Psoas muscle (tissue), 8 donors: ENCODE measurements around the gene POFUT2. TPM values are rescaled to one million over a fixed set of nuclear protein-coding genes. Genes with fewer than 3 reads are reported as not detected.

Source experiments
- ATAC-seq, 4 donors: fragments of 200-7000 bp; cut with Tn5 transposase; one replicate each; pipeline ENCODE4 v1.9.1; 2020; ENCODE audit warnings: moderate library complexity in 3 of 4, mild to moderate bottlenecking in 2 of 4
- DNase-seq, 2 donors: peaks; one replicate each; pipeline ENCODE4 v3.0.0-alpha.2; 2020
- H3K27ac ChIP-seq: fragments of 200-600 bp; one replicate; pipeline ENCODE4 v1.8.0; 2022
- H3K27me3 ChIP-seq, 3 donors: fragments of 200-600 bp in 1 of 3; one replicate each; pipeline versions ENCODE4 v1.6.1 to v1.8.0; 2013 to 2022; ENCODE audit warnings: low read length in 2 of 3, mild to moderate bottlenecking in 2 of 3, moderate library complexity in 1 of 3; ENCODE audit not compliant: insufficient read depth in 3 of 3
- H3K36me3 ChIP-seq, 2 donors: fragments of 200-600 bp in 1 of 2; one replicate each; pipeline versions ENCODE4 v1.6.1 to v1.8.0; 2013 to 2022; ENCODE audit warnings: low read depth in 1 of 2, mild to moderate bottlenecking in 1 of 2, moderate library complexity in 1 of 2; ENCODE audit not compliant: insufficient read depth in 1 of 2
- H3K4me1 ChIP-seq: fragments of 200-600 bp; one replicate; pipeline ENCODE4 v1.8.0; 2022
- H3K4me3 ChIP-seq: fragments of 200-600 bp; one replicate; pipeline ENCODE4 v1.8.0; 2022; ENCODE audit warnings: mild to moderate bottlenecking
- H3K9me3 ChIP-seq: fragments of 200-600 bp; one replicate; pipeline ENCODE4 v1.8.0; 2022
- CTCF ChIP-seq: fragments of 200-600 bp; IDR thresholded peaks from one replicate; pipeline ENCODE4 v1.8.0; 2022; ENCODE audit warnings: antibody characterized with exemption
- WGBS, 3 donors: extraction: QIAGEN DNeasy Blood & Tissue Kit; methylation state at CpG; one replicate each; pipeline versions ENCODE4 v1.1.6 to v1.1.7; 2013; 5-methylcytosine and 5-hydroxymethylcytosine counted together
- intact Hi-C, 2 donors: fragments of 100-400 bp; cut with DNase I; formaldehyde crosslinking; loops; one replicate each; pipeline versions ENCODE4 v1.11.0 to v1.14.2; 2022
- polyA plus RNA-seq, 3 donors: library from polyadenylated mRNA; stranded (reverse); fragments of 200-250 nt; gene quantifications; one replicate each; pipeline ENCODE4 v1.2.3, GENCODE V29; 2013
- total RNA-seq, 4 donors: library from RNA; stranded (reverse); fragmentation: NEBNext Ultra II Directional in 2 of 4; extraction: Animal tissue kit (Norgen Biotek cat#: 25700) in 2 of 4; gene quantifications; one replicate each; pipeline versions ENCODE4 v1.2.1 to v1.2.4, GENCODE V29; 2021 to 2023
- donor health status: healthy with polysubstance abuse.
- donor health status: DM: no; HTN: no; CAD: no; lungs with moderate emphysema.
- donor health status: Bipolar disorder and iron deficiency.
- donor health status: healthy.
- donor health status: DM: yes; HTN: yes; CAD: no.
- donor health status: DM: no; HTN: no; CAD: no.
- donor health status: DM: no; HTN: no; CAD: no.
- donor health status: DM: yes; HTN: yes; CAD: no.

Gene POFUT2
- total and polyA plus RNA-seq, 7 donors = 5.6 to 13.9 (median 10.8) TPM

DNA sequence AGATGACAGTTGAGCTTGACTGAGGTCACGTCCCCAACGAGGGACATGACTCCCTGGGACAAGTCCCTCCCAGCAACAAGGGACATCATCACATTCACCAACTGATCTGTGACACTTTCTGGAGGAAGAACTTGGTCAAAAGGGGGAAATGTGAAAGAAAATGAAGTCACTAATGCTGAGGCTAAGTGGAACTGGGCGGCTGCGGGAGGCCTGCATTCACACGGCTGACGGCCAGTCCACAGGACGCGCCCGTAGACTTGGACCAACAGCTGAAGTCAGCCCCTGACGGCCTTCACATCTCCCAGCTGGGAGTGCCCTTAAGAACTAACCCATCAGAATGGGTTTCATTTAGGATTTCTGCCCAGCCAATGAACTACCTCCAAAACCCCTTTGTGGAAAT is 26.6 kb downstream of the POFUT2 start:
- Histone ChIP-seq H3K27me3 (peaks cover 0 to 8% (median 7%) of the 10 kb centered on the region in 3 donors), H3K36me3 (peaks cover 0 to 41% of the 10 kb centered on the region in 2 donors), H3K4me3 (no peak overlapping the region), H3K4me1 (no peaks in the 10 kb centered on the region), H3K9me3 (no peaks in the 10 kb centered on the region), H3K27ac (no peak overlapping the region)
- intact Hi-C loops = no loop called here
- DNase-seq (no peak), ATAC-seq (no peak)
- TF ChIP-seq CTCF = no peak
- 81 to 85% (median 82%) methylated on average over 10 of the region's 10 CpGs for whole genome bisulfite sequencing, 3 donors

- 56 to 77% (median 67%) methylated on average over 5 of the region's 5 CpGs for WGBS, 3 donors
- TF ChIP-seq CTCF = no peak
- ATAC-seq (no peak), DNase-seq (no peak)
- H3K27me3 ChIP-seq = peaks cover 0 to 14% (median 9%) of the 10 kb centered on the region in 3 donors
- no peaks in the 10 kb centered on the region for H3K4me1 ChIP-seq
- H3K9me3 ChIP-seq = no peaks in the 10 kb centered on the region
- no peak overlapping the region for H3K4me3 ChIP-seq
- H3K36me3 ChIP-seq = peaks cover 0 to 33% of the 10 kb centered on the region in 2 donors
- no peak overlapping the region for H3K27ac ChIP-seq
- intact Hi-C loops = no loop called here
Measured at GRCh38 chr21:45260191-45260825, 27.4 kb downstream of the POFUT2 start.

DNA sequence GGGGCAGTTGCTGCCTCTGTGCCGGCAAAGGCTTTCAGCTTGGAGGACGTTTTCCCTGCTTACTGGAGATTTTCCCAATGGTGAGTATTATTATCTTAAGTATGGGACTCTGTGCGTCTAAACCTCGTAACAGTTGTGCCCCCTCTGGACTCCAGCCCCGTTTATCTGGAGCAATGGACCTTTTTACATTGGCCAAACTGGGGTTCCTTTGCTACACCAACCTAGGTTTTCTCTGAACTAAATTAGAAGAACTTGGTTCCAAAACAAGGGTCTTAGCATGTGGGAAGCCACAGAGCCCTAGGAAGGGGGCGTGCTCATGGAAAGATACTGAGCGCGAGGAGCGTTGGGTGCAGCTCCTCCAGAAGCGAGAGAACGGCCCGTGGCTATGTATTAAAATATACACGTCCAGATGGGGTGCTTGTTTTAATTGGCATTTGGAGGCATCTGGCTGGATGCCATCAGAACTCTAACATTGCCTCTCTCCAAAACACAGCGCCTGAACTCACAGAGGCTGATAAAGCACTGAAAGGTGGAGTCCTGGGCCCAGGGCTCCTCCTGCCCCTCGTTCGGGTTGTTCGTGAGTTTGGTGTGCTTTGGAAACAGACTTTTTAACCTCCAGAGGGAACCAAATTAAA is 28.4 kb downstream of the POFUT2 start:
- WGBS, 3 donors = 76 to 81% (median 78%) methylated on average over 17 of the region's 17 CpGs
- Histone ChIP-seq H3K36me3 (peaks cover 0 to 23% of the 10 kb centered on the region in 2 donors), H3K4me1 (no peaks in the 10 kb centered on the region), H3K27ac (no peak overlapping the region), H3K27me3 (peaks cover 0 to 22% (median 12%) of the 10 kb centered on the region in 3 donors), H3K4me3 (no peak overlapping the region), H3K9me3 (no peaks in the 10 kb centered on the region)
- intact Hi-C loops = no loop called here
- TF ChIP-seq CTCF = no peak
- DNase-seq (no peak), ATAC-seq (no peak)

- Histone ChIP-seq H3K27ac (no peak overlapping the region), H3K4me1 (no peaks in the 10 kb centered on the region), H3K4me3 (no peak overlapping the region), H3K36me3 (peaks cover 0 to 14% of the 10 kb centered on the region in 2 donors), H3K27me3 (peaks cover 0 to 26% (median 13%) of the 10 kb centered on the region in 3 donors), H3K9me3 (no peaks in the 10 kb centered on the region)
- intact Hi-C loops = no loop called here
- WGBS, 3 donors = 56 to 65% (median 58%) methylated on average over 19 of the region's 19 CpGs
- peak in 1 of 2 donors; percentile 31 for DNase-seq
- ATAC-seq = no peak
- no peak for TF ChIP-seq CTCF
Measured at GRCh38 chr21:45258466-45258865, 29.2 kb downstream of the POFUT2 start.
